GM13977 (cell line): ENCODE results near the gene HOXA10.
A peak's percentile ranks its signal among the peaks of the same experiment; 100 is the strongest.

Experiments
- DNase-seq: peaks from one replicate; pipeline ENCODE4 v3.0.0; 2012; ENCODE audit warnings: low spot score
- in situ Hi-C: fragments of 300-500 bp; cut with MboI; formaldehyde crosslinking; loops from one replicate; pipeline ENCODE4 v1.12.0; 2022; ENCODE audit warnings: low sequenced_read_pairs, low pct_unique_long_range_greater_than_20kb, mixed read lengths, inconsistent platforms; ENCODE audit not compliant: unreplicated experiment
- TF ChIP-seq, protein P1 (sequence below): IDR thresholded peaks from 2 replicates; pipeline ENCODE4 v1.5.1; 2012; ENCODE audit warnings: mild to moderate bottlenecking, control low read depth; ENCODE audit not compliant: insufficient read depth; ENCODE audit errors: extremely low read depth, missing control alignments

Gene HOXA10

DNA sequence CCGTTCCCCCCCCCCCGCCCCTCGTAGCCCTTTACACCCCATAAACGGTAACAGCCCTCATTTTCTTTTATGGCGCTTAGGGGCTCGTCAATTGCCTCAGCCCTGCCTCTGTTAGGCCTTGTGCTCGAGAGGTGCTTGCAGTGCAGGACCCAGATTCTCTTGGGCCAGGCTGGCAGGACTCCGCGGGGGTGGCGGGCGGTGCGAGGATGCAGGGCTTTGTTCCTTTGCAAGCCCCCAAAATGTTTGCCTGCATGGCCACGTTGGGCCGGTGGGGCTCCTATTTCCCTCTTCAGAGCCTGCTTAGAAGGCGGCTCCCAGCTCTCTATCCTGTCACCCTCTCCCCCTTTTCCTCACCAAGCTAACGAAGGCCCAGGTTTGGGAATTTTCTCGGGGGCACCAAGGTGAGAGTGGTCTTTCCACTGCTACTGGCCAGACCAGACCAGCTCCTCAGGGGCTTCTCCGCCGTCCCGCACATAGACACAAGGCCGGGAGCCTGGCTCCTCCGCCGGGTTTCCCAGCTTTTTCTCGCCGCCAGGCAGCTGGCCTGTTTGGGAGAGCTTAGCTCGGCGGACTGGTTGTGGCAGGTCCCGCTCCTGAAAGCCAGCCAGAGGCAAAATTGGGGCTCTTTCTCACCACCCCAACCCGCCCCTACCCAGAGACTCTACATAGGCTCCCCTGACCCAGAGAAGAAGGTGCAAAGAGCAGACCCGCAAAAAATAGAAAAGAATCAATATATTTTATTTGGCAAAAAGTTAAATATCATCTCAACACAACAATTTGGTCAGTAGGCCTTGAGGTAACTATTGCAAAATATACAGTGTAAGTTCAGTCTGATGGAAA is 12.2 kb downstream of the HOXA10 start:
- DNase-seq, result no peak
- TF ChIP-seq, protein P1, sequence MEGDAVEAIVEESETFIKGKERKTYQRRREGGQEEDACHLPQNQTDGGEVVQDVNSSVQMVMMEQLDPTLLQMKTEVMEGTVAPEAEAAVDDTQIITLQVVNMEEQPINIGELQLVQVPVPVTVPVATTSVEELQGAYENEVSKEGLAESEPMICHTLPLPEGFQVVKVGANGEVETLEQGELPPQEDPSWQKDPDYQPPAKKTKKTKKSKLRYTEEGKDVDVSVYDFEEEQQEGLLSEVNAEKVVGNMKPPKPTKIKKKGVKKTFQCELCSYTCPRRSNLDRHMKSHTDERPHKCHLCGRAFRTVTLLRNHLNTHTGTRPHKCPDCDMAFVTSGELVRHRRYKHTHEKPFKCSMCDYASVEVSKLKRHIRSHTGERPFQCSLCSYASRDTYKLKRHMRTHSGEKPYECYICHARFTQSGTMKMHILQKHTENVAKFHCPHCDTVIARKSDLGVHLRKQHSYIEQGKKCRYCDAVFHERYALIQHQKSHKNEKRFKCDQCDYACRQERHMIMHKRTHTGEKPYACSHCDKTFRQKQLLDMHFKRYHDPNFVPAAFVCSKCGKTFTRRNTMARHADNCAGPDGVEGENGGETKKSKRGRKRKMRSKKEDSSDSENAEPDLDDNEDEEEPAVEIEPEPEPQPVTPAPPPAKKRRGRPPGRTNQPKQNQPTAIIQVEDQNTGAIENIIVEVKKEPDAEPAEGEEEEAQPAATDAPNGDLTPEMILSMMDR, result no peak
- in situ Hi-C loops, result loop anchor here (10.0 to 25.0 kb wide), 2 partner anchors 800 to 1307 kb away; no protein-coding TSS in a partner anchor

DNA sequence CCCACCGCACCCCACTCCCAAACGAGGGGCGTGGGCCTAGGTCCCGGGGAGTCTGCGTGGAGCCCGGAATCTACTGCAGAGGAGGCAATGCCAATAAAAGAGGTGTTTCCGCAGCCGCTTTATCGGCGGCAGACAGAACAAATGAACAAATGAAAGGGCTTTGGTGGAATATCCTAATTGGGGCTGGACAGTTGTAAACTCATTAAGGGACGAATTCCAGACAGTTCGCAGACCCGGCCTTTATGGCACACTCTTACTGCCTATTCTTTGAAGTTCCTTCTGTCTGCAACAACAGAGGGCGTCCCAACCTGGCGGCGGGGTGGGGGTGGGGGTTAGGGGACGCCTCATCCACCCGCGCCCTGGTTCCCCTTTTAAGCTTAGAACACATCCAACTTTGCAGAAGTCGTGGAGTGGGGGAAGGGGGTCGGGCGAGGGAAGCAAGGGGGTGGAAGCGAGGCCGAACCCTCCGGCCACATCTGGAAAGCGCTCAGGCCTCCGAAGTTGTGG is 12.9 kb downstream of the HOXA10 start:
- in situ Hi-C loops, result loop anchor here (10.0 to 25.0 kb wide), 2 partner anchors 799 to 1306 kb away; no protein-coding TSS in a partner anchor
- no peak for DNase-seq
- TF ChIP-seq, protein P1, result no peak

DNA sequence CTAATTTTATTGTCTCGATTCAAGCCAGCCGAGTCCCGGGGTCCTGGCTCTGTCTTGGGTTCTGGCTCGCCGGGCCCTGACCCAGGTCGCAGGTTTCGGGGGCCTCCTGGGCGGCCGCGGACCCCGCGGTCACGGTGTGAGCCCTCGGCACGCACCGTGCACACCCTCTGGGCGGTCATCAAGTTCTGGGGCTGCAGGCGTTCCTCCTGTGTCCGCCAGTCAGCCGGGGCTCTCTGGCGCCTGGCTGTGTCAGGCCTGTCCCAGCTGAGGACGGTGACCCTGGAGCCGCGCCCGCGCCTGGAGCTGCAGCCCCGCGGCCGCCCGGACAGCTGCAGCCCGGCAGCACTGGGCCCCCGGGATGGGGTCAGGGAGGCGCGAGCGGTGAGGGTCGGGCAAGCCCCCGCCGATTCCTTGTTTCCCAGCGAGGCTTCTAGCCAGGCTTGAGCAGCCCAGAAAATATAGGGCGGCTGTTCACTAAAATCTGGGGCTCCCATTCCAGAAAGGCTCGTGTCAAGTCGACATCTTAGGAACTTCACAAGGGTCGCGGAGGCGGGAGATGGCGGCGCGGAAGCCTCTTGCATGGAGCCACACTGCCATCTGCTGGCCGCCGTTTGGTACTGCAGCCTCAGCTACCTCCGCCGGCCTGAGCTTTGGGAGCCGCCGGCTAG is 13.4 kb downstream of the HOXA10 start:
- TF ChIP-seq, protein P1, result peak; percentile 99
- in situ Hi-C loops, result loop anchor here (10.0 to 25.0 kb wide), 2 partner anchors 798 to 1306 kb away; no protein-coding TSS in a partner anchor

DNA sequence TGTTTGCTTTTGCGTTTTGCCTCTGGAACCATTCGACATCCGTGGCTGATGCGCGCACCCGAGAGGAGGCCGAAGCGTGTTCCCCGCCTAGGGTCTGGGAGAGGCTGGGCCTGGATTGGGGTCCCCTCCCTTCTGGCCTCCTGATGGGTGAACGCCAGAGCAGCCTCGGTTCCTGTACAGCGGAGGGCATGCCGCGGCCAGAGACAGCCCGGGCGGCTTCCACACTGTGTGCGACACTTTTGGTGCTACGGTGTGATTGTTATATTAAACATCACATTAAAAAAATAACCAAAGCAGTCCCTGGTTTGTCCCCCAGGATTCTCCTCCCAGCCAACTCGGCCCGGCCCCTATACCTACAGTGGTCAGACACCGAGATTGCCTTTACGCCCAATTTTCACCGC is 14.0 kb downstream of the HOXA10 start:
- TF ChIP-seq, protein P1, result no peak
- in situ Hi-C loops, result loop anchor here (10.0 to 25.0 kb wide), 2 partner anchors 798 to 1305 kb away; no protein-coding TSS in a partner anchor
- no peak for DNase-seq

More for the DNA sequence above, 13.4 kb downstream of the HOXA10 start:
- peak; percentile 91 for DNase-seq

DNA sequence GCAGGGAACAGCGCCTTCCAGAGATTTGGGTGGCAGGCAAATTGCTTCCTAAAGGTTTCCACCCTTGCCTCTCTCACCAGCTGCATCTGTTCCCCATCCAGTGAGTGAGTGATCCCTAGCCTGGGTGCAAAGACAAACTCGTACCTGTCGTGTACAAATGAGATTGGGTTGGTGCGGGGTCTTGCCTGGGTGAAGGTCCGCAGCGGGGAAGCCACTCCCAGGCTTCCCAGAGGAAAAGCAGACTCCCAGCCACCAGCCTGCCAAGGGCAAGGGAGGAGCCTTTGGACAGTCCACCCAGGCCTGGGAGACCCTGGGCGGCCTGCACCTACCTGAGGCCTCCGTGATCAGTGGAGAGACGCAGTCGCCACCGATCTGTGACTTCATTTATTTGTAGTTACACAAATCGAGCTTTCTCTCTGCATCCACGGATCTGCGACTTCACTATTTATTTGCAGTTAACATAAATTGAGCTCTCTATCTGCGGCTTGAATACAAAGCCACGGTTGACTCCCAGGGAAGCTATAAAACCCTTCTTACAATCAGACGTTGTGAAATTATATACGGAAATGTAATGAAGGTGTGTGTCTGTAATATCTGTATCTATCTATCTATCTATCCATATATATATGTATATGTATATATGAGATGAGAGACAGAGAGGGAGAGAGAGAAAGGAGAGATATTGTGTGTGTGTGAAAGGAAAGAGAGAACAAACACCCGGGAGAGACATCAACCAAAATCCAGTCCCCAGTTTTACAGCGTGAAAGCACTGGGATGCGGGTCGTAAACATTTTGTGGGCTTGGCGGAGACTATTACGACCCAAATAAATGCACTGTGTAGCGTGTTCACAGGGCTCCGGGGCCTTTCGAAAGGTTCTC is 14.6 kb downstream of the HOXA10 start:
- DNase-seq, result no peak
- in situ Hi-C loops, result loop anchor here (10.0 to 25.0 kb wide), 3 partner anchors 85 to 1305 kb away; partner anchors contain the start of gene EVX1
- TF ChIP-seq, protein P1, result no peak
